Bronchial epithelial cell (primary cell): Measurements from ENCODE around the gene IGSF8. TPM values are rescaled to one million over a fixed set of nuclear protein-coding genes. Genes with fewer than 3 reads are reported as not detected.
A peak's percentile ranks its signal among the peaks of the same experiment; 100 is the strongest.

ENCODE experiments used
- DNase-seq: peaks from one replicate; pipeline ENCODE4 v3.0.0-alpha.2; 2010; ENCODE audit warnings: low read depth
- FAIRE-seq: peaks from 2 replicates; lab custom pipeline; 2011; peaks lifted over from hg19 to GRCh38; lab: Jason Lieb, UNC
- H3K27me3 ChIP-seq: 2 replicates; pipeline ENCODE4 v1.5.1; 2011; ENCODE audit warnings: low read length; ENCODE audit not compliant: control insufficient read depth, insufficient read depth
- H3K36me3 ChIP-seq: 2 replicates; pipeline ENCODE4 v1.5.1; 2011; ENCODE audit warnings: low read length; ENCODE audit not compliant: control insufficient read depth, insufficient read depth
- H3K4me3 ChIP-seq: 2 replicates; pipeline ENCODE4 v1.5.1; 2011; ENCODE audit warnings: mild to moderate bottlenecking, low read depth, low read length, control low read depth
- CTCF ChIP-seq: IDR thresholded peaks from 2 replicates; pipeline ENCODE4 v1.5.1; 2011; ENCODE audit warnings: mild to moderate bottlenecking, moderate library complexity, low read length, control low read depth, inconsistent platforms; ENCODE audit not compliant: insufficient read depth, severe bottlenecking
- total RNA-seq: library from RNA; depleted of rRNA; stranded (reverse); fragments of >200 nt; gene quantifications from 2 replicates; pipeline ENCODE4 v1.2.1, GENCODE V29; 2014

The IGSF8 gene
- total RNA-seq, 1 donor from 2014 or later = 42.6 TPM

DNA sequence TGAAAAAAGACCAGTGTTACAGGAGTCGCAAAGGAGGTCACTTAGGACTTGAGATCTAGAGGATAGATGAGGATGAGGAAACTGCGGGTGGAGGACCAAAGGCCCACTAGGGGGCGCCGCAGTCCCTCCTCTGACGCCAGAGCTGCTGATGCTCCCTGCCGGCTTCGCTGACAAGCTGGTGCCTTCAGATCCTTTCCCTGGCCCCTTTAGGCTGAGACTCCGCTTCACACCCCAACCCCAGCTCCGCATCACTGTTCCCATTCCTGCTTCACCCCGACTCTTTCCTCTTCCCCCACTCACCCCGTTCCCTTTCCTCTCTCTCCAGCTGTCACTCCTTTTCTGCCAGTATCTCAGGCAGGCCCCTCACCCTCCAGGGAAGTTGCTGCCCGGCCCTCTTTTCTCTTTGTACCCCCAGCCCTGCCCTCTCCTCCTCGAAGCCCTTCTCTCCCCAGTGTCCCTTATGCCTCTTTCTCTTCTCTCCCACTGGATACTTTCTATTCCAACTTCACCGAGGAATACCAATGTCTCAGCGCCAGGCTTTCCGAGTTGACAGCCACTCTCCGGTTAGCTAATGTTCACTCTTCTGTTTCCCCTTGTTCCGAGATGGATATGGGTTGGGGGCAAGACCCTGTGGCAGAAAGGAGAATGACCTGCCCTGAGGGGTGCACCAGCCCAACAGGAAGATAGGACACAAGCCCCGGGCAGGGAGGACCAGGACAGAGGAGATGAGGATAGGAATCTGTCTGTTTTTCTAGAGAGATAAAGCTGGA is 12.5 kb downstream of the IGSF8 start:
- DNase-seq (peak; percentile 51), FAIRE-seq (peak; percentile 60)
- Histone ChIP-seq H3K27me3 (peaks cover 19% of the 10 kb centered on the region), H3K4me3 (no peak overlapping the region), H3K36me3 (peaks cover 1% of the 10 kb centered on the region)
- peak; percentile 99 for TF ChIP-seq CTCF

- peak; percentile 94 for FAIRE-seq
- no peak for TF ChIP-seq CTCF
- H3K4me3 ChIP-seq = no peak overlapping the region
Observed at GRCh38 chr1:160084771-160085321, 13.6 kb downstream of the IGSF8 start.

DNA sequence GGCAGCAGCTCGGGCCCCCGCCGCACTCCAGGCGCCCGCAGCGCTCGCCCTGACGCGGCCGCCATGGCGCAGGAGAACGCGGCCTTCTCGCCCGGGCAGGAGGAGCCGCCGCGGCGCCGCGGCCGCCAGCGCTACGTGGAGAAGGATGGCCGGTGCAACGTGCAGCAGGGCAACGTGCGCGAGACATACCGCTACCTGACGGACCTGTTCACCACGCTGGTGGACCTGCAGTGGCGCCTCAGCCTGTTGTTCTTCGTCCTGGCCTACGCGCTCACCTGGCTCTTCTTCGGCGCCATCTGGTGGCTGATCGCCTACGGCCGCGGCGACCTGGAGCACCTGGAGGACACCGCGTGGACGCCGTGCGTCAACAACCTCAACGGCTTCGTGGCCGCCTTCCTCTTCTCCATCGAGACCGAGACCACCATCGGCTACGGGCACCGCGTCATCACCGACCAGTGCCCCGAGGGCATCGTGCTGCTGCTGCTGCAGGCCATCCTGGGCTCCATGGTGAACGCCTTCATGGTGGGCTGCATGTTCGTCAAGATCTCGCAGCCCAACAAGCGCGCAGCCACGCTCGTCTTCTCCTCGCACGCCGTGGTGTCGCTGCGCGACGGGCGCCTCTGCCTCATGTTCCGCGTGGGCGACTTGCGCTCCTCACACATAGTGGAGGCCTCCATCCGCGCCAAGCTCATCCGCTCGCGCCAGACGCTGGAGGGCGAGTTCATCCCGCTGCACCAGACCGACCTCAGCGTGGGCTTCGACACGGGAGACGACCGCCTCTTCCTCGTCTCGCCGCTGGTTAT is 14.2 kb downstream of the IGSF8 start:
- Histone ChIP-seq H3K4me3 (peak overlapping the region; percentile 25), H3K36me3 (peaks cover 1% of the 10 kb centered on the region), H3K27me3 (peaks cover 22% of the 10 kb centered on the region)
- peak; percentile 98 for TF ChIP-seq CTCF
- FAIRE-seq (no peak), DNase-seq (peak; percentile 71)

More at GRCh38 chr1:160084771-160085321, 13.6 kb downstream of the IGSF8 start:
- H3K27me3 ChIP-seq = peaks cover 21% of the 10 kb centered on the region
- peaks cover 1% of the 10 kb centered on the region for H3K36me3 ChIP-seq
- no peak for DNase-seq

DNA sequence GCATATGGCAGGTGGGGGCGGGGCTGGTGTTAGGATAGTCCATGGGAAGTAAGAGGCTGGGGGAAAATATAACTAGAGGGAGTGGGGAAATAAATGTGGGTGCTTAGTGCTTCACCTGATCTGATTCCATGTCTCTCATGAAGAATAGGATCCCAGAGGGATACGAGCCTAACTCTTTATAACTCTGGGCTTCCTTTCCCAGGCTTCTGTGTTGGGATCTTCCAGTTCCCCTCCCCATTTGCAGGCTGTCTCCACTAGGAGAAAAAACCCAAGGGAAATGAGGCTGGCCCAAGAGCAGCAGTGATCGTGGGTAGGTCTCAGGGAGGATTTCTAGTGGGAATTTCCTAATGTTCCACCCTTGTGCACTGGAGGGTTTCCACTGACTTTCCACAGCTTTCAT is 15.5 kb downstream of the IGSF8 start:
- FAIRE-seq = no peak
- Histone ChIP-seq H3K27me3 (peaks cover 22% of the 10 kb centered on the region), H3K4me3 (no peak overlapping the region), H3K36me3 (no peaks in the 10 kb centered on the region)
- DNase-seq = no peak
- no peak for TF ChIP-seq CTCF

GRCh38 chr1:160082487-160082886 is 15.9 kb downstream of the IGSF8 start:
- peaks cover 22% of the 10 kb centered on the region for H3K27me3 ChIP-seq
- H3K36me3 ChIP-seq = no peaks in the 10 kb centered on the region
- H3K4me3 ChIP-seq = no peak overlapping the region
- DNase-seq = no peak
- no peak for FAIRE-seq
- TF ChIP-seq CTCF = no peak
